Effector CD8-positive, alpha-beta T cell (primary cell): ENCODE results near the gene MUC5AC.

ENCODE experiments used
- DNase-seq: peaks from one replicate; lab custom pipeline; 2025; lab: John Stamatoyannopoulos, UW

The MUC5AC gene

GRCh38 chr11:1120532-1121330, 37.0 kb upstream of the MUC5AC start:
- no peak for DNase-seq

- DNase-seq, result no peak
Observed at GRCh38 chr11:1121331-1121812, 36.4 kb upstream of the MUC5AC start.

GRCh38 chr11:1121813-1122663, 35.7 kb upstream of the MUC5AC start:
- DNase-seq, result no peak

- DNase-seq, result no peak
Observed at GRCh38 chr11:1122664-1123002, 35.1 kb upstream of the MUC5AC start.

GRCh38 chr11:1123970-1124369, 33.8 kb upstream of the MUC5AC start:
- DNase-seq, result no peak

GRCh38 chr11:1125803-1126202, 31.9 kb upstream of the MUC5AC start:
- DNase-seq, result no peak

GRCh38 chr11:1126491-1126926, 31.2 kb upstream of the MUC5AC start:
- no peak for DNase-seq

- DNase-seq, result no peak
Observed at GRCh38 chr11:1126935-1127663, 30.7 kb upstream of the MUC5AC start.

GRCh38 chr11:1127664-1128162, 30.0 kb upstream of the MUC5AC start:
- no peak for DNase-seq

GRCh38 chr11:1128311-1129142, 29.2 kb upstream of the MUC5AC start:
- no peak for DNase-seq

GRCh38 chr11:1129143-1129610, 28.6 kb upstream of the MUC5AC start:
- no peak for DNase-seq

GRCh38 chr11:1129611-1130160, 28.1 kb upstream of the MUC5AC start:
- no peak for DNase-seq

- no peak for DNase-seq
Observed at GRCh38 chr11:1130276-1131032, 27.3 kb upstream of the MUC5AC start.

GRCh38 chr11:1131033-1131911, 26.5 kb upstream of the MUC5AC start:
- no peak for DNase-seq

GRCh38 chr11:1134848-1135445, 22.8 kb upstream of the MUC5AC start:
- DNase-seq, result no peak

GRCh38 chr11:1138097-1138496, 19.7 kb upstream of the MUC5AC start:
- DNase-seq, result no peak

- no peak for DNase-seq
Observed at GRCh38 chr11:1139441-1140083, 18.2 kb upstream of the MUC5AC start.
